H4 (cell line): ENCODE data around the gene MAOB. TPM values are rescaled to one million over a fixed set of nuclear protein-coding genes. Genes with fewer than 3 reads are reported as not detected.

Experiments used
- total RNA-seq: library from RNA; depleted of rRNA; stranded (reverse); fragments of >200 nt; shearing (Covaris generic); gene quantifications from 2 replicates; pipeline ENCODE4 v1.2.3, GENCODE V29; 2014; rRNA removed

MAOB gene
- total RNA-seq, 1 experiment from 2014 or later: not detected

Other genes with a start within 250 kb of the MAOB start
- gene MAOA, start 226.2 kb downstream of the MAOB start, total RNA-seq: 0.62 and 2.1 TPM in 2 replicates
- gene NDP, start 90.9 kb upstream of the MAOB start, total RNA-seq: 0.39 TPM in 1 of 2 replicates, not detected in the other